GM06990 (cell line): ENCODE results near the gene KCNC4.
A peak's percentile ranks its signal among the peaks of the same experiment; 100 is the strongest.

Experiments used
- DNase-seq: peaks from one replicate; pipeline ENCODE4 v3.0.0-alpha.2; 2011; ENCODE audit not compliant: insufficient read length; ENCODE audit errors: extremely low read depth
- H3K27me3 ChIP-seq: replicated peaks from 2 replicates; pipeline ENCODE4 v1.6.0; 2011; ENCODE audit warnings: low read length; ENCODE audit not compliant: control insufficient read depth, insufficient read depth
- H3K36me3 ChIP-seq: 2 replicates; pipeline ENCODE4 v1.5.1; 2011; ENCODE audit warnings: low read length; ENCODE audit not compliant: control insufficient read depth, insufficient read depth
- H3K4me3 ChIP-seq: replicated peaks from 2 replicates; pipeline ENCODE4 v1.5.1; 2011; ENCODE audit warnings: low read depth, mild to moderate bottlenecking, control low read depth, low read length
- TF ChIP-seq, protein P1 (sequence below): IDR thresholded peaks from 2 replicates; pipeline ENCODE4 v1.5.1; 2011; ENCODE audit warnings: low read length, control low read depth, mild to moderate bottlenecking, inconsistent platforms; ENCODE audit not compliant: insufficient read depth, poor library complexity, severe bottlenecking

KCNC4 gene

DNA sequence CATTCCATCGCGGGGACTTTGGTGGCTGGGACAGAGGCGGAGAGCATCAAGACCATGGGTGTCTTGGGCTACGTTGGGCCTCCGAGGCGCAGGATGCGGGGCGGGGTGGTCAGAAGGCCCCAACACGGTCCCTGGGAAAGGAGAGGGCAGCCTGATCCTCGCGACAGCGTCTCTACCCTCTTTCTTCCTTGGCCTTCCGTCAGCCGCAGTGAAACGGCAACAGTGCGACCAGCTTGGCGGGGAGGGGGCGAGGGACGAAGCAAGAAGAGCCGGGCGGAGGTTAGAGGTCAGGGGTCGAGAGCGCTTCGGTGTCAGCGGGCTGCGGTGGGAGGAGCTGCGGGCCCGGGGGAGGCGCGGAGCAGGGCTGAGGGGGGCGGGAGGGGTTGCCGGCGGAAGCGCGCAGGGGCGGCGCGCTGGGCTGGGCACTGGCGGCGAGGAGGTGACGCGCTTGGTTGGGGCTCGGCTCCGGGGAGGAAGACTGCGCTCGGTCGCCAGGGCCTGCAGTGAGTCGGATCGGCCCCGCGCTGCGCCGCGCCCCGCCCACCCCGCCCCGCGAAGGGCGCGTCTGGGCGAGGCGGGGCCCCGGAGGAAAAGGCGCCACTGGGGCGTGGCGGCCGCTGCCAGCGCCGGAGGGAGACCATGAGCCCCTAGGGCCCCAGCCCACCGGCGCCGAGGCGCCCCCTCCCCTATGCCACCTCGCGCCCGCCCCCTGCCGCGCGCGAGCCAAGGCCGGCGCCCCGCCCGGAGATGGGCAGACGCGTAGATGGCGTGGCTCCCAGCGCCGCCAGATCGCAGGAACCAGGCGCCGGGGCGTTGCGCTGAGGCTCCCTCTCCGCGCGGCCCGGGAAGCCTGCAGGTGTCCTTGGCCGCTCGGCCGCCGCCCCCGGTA lies at the start of gene KCNC4:
Gene KCNC4, plus strand, starts transcription at position 600 of the 889 bp plus-strand sequence. CDS start 1,186 bp downstream, outside the sequence.
- peaks cover 3% of the 10 kb centered on the region for H3K27me3 ChIP-seq

DNA sequence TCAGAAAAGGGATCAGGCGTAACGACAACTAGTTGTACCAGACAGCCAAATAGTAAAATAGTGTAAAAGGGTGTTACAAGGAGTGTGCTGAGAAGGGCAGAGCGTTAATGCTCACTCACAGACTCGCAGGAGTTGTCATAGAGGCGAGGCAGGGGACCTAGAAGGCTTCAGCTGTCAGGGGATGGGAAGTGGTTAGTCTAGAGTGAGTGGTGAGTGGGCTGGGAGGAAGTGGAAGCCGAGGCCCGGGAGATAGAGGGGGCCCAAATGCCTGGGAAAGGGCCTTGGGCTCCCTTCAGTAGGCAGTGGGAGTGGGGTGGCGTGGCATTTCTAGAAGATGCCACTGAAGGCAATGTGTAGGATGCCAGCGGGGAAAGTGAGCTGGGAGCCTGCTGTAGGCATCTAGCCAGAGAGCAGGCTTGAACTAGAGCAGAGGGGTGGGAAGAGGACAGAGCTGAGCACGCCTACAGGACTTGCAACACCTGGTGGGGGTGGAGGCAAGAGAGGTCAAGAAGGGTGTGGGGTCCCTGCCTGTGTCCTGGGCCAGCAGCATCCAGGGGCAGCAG lies 49.5 kb upstream of the KCNC4 start:
- TF ChIP-seq, protein P1, sequence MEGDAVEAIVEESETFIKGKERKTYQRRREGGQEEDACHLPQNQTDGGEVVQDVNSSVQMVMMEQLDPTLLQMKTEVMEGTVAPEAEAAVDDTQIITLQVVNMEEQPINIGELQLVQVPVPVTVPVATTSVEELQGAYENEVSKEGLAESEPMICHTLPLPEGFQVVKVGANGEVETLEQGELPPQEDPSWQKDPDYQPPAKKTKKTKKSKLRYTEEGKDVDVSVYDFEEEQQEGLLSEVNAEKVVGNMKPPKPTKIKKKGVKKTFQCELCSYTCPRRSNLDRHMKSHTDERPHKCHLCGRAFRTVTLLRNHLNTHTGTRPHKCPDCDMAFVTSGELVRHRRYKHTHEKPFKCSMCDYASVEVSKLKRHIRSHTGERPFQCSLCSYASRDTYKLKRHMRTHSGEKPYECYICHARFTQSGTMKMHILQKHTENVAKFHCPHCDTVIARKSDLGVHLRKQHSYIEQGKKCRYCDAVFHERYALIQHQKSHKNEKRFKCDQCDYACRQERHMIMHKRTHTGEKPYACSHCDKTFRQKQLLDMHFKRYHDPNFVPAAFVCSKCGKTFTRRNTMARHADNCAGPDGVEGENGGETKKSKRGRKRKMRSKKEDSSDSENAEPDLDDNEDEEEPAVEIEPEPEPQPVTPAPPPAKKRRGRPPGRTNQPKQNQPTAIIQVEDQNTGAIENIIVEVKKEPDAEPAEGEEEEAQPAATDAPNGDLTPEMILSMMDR = no peak
- DNase-seq = no peak
- no peak overlapping the region for H3K4me3 ChIP-seq
- no peaks in the 10 kb centered on the region for H3K36me3 ChIP-seq
- peaks cover 5% of the 10 kb centered on the region for H3K27me3 ChIP-seq

More for the DNA sequence above, at the start of gene KCNC4:
- H3K36me3 ChIP-seq = no peaks in the 10 kb centered on the region
- peak; percentile 90 for DNase-seq
- TF ChIP-seq, protein P1 = no peak
- peak within 1 kb of the TSS; percentile 66 for H3K4me3 ChIP-seq

DNA sequence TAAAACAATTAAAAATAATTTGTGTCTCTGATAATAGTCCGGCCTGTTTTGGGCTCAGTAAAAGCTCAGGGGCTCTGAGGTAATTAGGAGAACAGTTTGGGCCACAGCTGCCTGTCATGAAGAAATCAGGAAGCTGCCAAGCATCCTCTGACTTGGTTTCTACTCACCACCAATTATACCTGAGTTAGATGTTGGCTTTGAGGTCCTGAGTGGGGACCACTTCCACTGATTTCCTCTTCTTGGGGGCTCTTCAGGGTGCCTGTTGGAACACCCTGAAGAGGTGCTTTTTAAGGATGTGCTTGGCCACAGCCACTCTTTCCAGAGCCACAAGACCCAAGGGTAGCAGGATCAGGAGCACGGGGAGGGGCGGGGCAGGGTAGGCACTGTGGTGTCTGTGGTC lies 48.9 kb upstream of the KCNC4 start:
- TF ChIP-seq, protein P1 = no peak
- Histone ChIP-seq H3K36me3 (no peaks in the 10 kb centered on the region), H3K4me3 (no peak overlapping the region), H3K27me3 (peaks cover 5% of the 10 kb centered on the region)
- DNase-seq = no peak

DNA sequence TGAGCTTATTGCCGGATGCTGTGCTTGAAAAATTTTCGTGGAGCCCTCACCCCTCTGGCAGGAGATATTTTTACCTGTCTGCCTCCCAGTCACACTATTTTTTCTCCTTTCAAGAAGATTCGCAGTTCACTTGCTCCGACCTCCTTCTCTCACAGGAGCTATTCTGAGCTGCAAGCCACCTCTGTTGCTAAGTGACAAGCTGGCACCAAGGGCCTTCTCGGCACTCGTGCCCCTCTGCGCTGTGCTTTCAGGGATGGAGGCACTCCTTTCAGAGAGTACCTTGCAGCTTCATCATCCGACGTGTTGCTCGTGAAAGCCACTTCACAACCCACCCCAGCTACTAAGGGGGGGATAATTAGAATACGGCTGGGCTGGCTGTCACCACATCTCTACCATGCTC lies 48.3 kb upstream of the KCNC4 start:
- H3K4me3 ChIP-seq = no peak overlapping the region
- H3K27me3 ChIP-seq = peaks cover 5% of the 10 kb centered on the region
- no peak for DNase-seq
- TF ChIP-seq, protein P1 = no peak
- no peaks in the 10 kb centered on the region for H3K36me3 ChIP-seq

DNA sequence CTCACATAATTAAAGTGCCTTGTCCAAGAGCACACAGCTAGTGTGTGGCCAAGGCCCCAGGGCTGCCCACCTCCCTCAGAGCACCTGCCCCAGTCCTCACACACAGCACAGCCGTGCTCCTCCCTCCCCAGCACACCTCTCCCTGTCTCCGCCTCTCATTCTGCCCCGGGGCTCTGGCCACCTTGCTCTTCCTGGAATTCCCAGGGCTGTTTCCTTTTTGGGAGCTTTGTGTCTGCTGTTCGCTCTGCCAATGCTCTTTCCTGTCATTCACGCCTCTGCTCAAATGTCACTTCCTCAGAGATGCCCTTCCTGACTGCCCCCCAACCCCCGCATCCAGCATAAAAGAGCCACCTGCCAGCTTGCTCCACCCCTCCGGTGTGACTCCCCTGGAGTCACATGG lies 46.5 kb upstream of the KCNC4 start:
- H3K4me3 ChIP-seq = no peak overlapping the region
- H3K27me3 ChIP-seq = peaks cover 5% of the 10 kb centered on the region
- H3K36me3 ChIP-seq = no peaks in the 10 kb centered on the region
- DNase-seq = no peak
- TF ChIP-seq, protein P1 = no peak
